Fibroblast of skin of left biceps (primary cell): ENCODE measurements around the gene NEB.

Experiments used
- DNase-seq, 2 experiments: peaks; one replicate each; pipeline ENCODE4 v3.0.0-alpha.2; 2013; ENCODE audit warnings: low read depth in 2 of 2

The NEB gene

GRCh38 chr2:151483546-151483945, 250.7 kb downstream of the NEB start:
- no peak for DNase-seq

GRCh38 chr2:151482171-151482725, 252.0 kb downstream of the NEB start:
- no peak for DNase-seq

- no peak for DNase-seq
Measured at GRCh38 chr2:151481744-151482143, 252.5 kb downstream of the NEB start.

GRCh38 chr2:151478011-151478410, 256.3 kb downstream of the NEB start:
- peak in 1 of 2 experiments; percentile 2 for DNase-seq

GRCh38 chr2:151476287-151476686, 258.0 kb downstream of the NEB start:
- no peak for DNase-seq

- no peak for DNase-seq
Measured at GRCh38 chr2:151475071-151475470, 259.2 kb downstream of the NEB start.

GRCh38 chr2:151472966-151473365, 261.3 kb downstream of the NEB start:
- DNase-seq = no peak

GRCh38 chr2:151470556-151470955, 263.7 kb downstream of the NEB start:
- no peak for DNase-seq

GRCh38 chr2:151465771-151466170, 268.5 kb downstream of the NEB start:
- no peak for DNase-seq

GRCh38 chr2:151459358-151459757, 274.9 kb downstream of the NEB start:
- no peak for DNase-seq

- no peak for DNase-seq
Measured at GRCh38 chr2:151439127-151439526, 295.1 kb downstream of the NEB start.

- no peak for DNase-seq
Measured at GRCh38 chr2:151438506-151438905, 295.8 kb downstream of the NEB start.

GRCh38 chr2:151437630-151438029, 296.6 kb downstream of the NEB start:
- peak; percentile 1 to 8 for DNase-seq
